Adipocyte (in vitro differentiated cells): ENCODE measurements around the gene LRRC37B.
"Not testable (repeated sequence)": the region's sequence is repeated elsewhere in the genome, so short reads cannot be mapped to it uniquely, and the experiment has no call there.

Experiments used
- DNase-seq: peaks from one replicate; pipeline ENCODE4 v3.0.0-alpha.2; 2015; ENCODE audit warnings: low read depth
- H3K27me3 ChIP-seq: replicated peaks from 2 replicates; pipeline ENCODE4 v1.7.0; 2013; ENCODE audit warnings: mild to moderate bottlenecking, low read length, moderate library complexity; ENCODE audit not compliant: control insufficient read depth, insufficient read depth
- H3K36me3 ChIP-seq: 2 replicates; pipeline ENCODE4 v1.7.0; 2013; ENCODE audit warnings: low read length, mild to moderate bottlenecking, moderate library complexity; ENCODE audit not compliant: control insufficient read depth, insufficient read depth, severe bottlenecking
- H3K4me1 ChIP-seq: 2 replicates; pipeline ENCODE4 v1.7.0; 2013; ENCODE audit warnings: mild to moderate bottlenecking, low read length, moderate library complexity; ENCODE audit not compliant: control insufficient read depth, insufficient read depth
- H3K4me3 ChIP-seq: 2 replicates; pipeline ENCODE4 v1.7.0; 2013; ENCODE audit warnings: mild to moderate bottlenecking, low read length, moderate library complexity
- H3K9ac ChIP-seq: 2 replicates; pipeline ENCODE4 v1.7.0; 2013; ENCODE audit warnings: mild to moderate bottlenecking, low read length, moderate library complexity
- H3K9me3 ChIP-seq: 2 replicates; pipeline ENCODE4 v1.7.0; 2013; ENCODE audit warnings: mild to moderate bottlenecking, low read length, moderate library complexity; ENCODE audit not compliant: control insufficient read depth

The LRRC37B gene

GRCh38 chr17:32100323-32100722 lies 93.1 kb downstream of the LRRC37B start:
- not testable (repeated sequence) for H3K36me3 ChIP-seq, H3K9me3 ChIP-seq, H3K4me1 ChIP-seq, H3K4me3 ChIP-seq, DNase-seq, H3K9ac ChIP-seq, H3K27me3 ChIP-seq

- H3K4me3 ChIP-seq, result no peak overlapping the region
- no peaks in the 10 kb centered on the region for H3K4me1 ChIP-seq
- no peaks in the 10 kb centered on the region for H3K36me3 ChIP-seq
- no peak overlapping the region for H3K9ac ChIP-seq
- no peaks in the 10 kb centered on the region for H3K27me3 ChIP-seq
- DNase-seq, result no peak
- no peaks in the 10 kb centered on the region for H3K9me3 ChIP-seq
Measured at GRCh38 chr17:32100971-32101631, 93.9 kb downstream of the LRRC37B start.

DNA sequence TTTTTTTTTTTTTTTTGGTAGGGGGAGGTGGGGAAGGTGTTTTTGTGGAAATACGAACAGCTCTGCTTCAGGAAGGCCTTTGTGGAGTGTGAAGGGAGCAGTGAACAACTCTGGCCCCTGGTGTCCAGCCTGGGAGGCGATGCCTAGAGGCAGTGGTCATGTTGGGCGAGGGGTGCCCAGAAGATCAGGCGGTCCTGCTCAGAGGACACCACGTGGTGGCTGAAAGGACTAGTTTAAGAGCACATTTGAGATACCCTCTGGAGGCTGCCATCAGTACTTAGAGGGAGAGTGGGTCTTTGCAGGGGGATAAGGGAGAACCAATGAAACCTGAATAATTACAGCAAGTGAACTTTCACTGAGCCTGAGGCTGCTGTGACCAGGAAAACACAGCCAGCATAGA lies 95.0 kb downstream of the LRRC37B start:
- no peak overlapping the region for H3K4me3 ChIP-seq
- no peak for DNase-seq
- no peaks in the 10 kb centered on the region for H3K36me3 ChIP-seq
- H3K9me3 ChIP-seq, result no peaks in the 10 kb centered on the region
- H3K9ac ChIP-seq, result no peak overlapping the region
- no peaks in the 10 kb centered on the region for H3K4me1 ChIP-seq
- no peaks in the 10 kb centered on the region for H3K27me3 ChIP-seq

- no peaks in the 10 kb centered on the region for H3K4me1 ChIP-seq
- no peak overlapping the region for H3K4me3 ChIP-seq
- DNase-seq, result peak; percentile 37
- H3K27me3 ChIP-seq, result no peaks in the 10 kb centered on the region
- no peak overlapping the region for H3K9ac ChIP-seq
- H3K36me3 ChIP-seq, result no peaks in the 10 kb centered on the region
- no peaks in the 10 kb centered on the region for H3K9me3 ChIP-seq
Measured at GRCh38 chr17:32102646-32103186, 95.5 kb downstream of the LRRC37B start.
